Measurements from ENCODE around the gene ZNF654. TPM values are rescaled to one million over a fixed set of nuclear protein-coding genes. Genes with fewer than 3 reads are reported as not detected.
A peak's percentile ranks its signal among the peaks of the same experiment; 100 is the strongest.

The ZNF654 gene
- total RNA-seq, 1 donor from 2014 or later, result 16.5 TPM

DNA sequence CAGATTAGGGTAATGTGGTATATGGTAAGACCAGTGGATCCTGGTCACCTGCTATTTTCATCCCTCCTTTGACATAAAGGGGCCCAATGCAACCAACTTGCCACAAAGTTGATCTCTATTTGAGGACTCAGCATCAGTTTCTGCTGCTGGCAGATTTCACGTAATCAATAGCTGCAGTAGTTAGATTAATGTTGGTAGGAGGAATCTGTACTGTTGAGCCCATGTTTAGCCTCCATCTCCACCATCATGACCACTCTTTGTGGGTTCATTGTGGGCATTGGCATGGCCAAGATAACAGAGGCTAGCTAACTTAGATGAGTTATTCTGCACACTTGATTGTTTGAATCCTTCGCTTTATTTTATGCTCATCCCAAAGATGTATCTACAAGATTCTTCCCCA, 30.2 kb upstream of the ZNF654 start:
- TF ChIP-seq, protein P1, sequence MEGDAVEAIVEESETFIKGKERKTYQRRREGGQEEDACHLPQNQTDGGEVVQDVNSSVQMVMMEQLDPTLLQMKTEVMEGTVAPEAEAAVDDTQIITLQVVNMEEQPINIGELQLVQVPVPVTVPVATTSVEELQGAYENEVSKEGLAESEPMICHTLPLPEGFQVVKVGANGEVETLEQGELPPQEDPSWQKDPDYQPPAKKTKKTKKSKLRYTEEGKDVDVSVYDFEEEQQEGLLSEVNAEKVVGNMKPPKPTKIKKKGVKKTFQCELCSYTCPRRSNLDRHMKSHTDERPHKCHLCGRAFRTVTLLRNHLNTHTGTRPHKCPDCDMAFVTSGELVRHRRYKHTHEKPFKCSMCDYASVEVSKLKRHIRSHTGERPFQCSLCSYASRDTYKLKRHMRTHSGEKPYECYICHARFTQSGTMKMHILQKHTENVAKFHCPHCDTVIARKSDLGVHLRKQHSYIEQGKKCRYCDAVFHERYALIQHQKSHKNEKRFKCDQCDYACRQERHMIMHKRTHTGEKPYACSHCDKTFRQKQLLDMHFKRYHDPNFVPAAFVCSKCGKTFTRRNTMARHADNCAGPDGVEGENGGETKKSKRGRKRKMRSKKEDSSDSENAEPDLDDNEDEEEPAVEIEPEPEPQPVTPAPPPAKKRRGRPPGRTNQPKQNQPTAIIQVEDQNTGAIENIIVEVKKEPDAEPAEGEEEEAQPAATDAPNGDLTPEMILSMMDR (IDR thresholded peaks at IDR 0.05; ENCODE audit: unreplicated experiment), result no peak
- H3K4me1 Mint-ChIP-seq, result peaks cover 9% of the 10 kb centered on the region
- H3K4me3 Mint-ChIP-seq, result no peak overlapping the region
- H3K36me3 Mint-ChIP-seq, result no peaks in the 10 kb centered on the region
- DNase-seq (ENCODE audit: low spot score in 2 of 2, unreplicated experiment in 2 of 2), result no peak
- no peak overlapping the region for H3K27ac Mint-ChIP-seq
- H3K9me3 Mint-ChIP-seq, result peaks cover 19% of the 10 kb centered on the region
- H3K27me3 Mint-ChIP-seq (ENCODE audit: low read depth), result no peaks in the 10 kb centered on the region

DNA sequence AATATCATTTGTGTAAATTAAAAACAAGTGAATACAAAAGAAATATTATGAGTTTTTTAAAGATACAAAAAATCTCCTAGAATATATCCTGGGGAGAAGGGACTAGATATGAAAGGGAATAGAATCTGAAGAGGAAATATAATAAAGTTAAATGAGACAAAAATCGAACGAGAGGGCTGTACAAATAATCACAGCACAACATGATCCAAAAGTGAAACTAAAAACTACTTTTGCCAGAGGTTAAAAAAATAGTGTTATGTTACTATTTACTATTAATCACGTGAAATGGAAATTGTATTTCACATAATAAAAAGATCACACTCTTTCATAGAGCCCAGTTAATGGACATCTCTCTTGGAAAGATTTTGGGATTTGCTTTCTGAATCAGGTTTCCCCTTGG, 28.8 kb upstream of the ZNF654 start:
- no peaks in the 10 kb centered on the region for H3K27me3 Mint-ChIP-seq (ENCODE audit: low read depth)
- no peaks in the 10 kb centered on the region for H3K36me3 Mint-ChIP-seq
- peaks cover 12% of the 10 kb centered on the region for H3K4me1 Mint-ChIP-seq
- TF ChIP-seq, protein P1 (IDR thresholded peaks at IDR 0.05; ENCODE audit: unreplicated experiment), result no peak
- no peak overlapping the region for H3K4me3 Mint-ChIP-seq
- DNase-seq (ENCODE audit: low spot score in 2 of 2, unreplicated experiment in 2 of 2), result no peak
- H3K9me3 Mint-ChIP-seq, result peaks cover 19% of the 10 kb centered on the region
- no peak overlapping the region for H3K27ac Mint-ChIP-seq

DNA sequence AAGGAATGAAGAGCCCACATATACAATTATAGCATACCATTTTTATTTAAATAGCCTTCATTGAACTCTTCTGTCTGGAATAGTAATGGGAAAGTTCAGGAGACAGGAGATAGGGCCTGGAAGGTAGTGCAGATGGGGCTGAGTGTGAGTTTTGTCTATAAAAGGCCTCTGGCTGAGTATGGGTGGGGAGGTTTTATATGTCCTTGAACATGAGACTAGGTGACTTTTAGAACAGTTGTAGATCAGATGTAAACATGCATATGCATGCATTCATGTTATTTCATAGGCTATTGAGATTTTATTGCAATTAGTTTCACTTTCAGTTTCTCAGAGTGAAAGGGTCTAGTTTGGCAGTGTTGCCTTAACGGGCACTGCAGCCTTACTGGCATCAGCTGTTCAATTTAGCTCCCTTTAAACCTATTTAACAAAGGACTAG, 27.4 kb upstream of the ZNF654 start:
- TF ChIP-seq, protein P1 (IDR thresholded peaks at IDR 0.05; ENCODE audit: unreplicated experiment), result no peak
- peaks cover 13% of the 10 kb centered on the region for H3K9me3 Mint-ChIP-seq
- no peak for DNase-seq (ENCODE audit: low spot score in 2 of 2, unreplicated experiment in 2 of 2)
- no peaks in the 10 kb centered on the region for H3K27me3 Mint-ChIP-seq (ENCODE audit: low read depth)
- H3K27ac Mint-ChIP-seq, result peak overlapping the region; percentile 17
- peak overlapping the region; percentile 6 for H3K4me3 Mint-ChIP-seq
- H3K36me3 Mint-ChIP-seq, result no peaks in the 10 kb centered on the region
- peaks cover 12% of the 10 kb centered on the region for H3K4me1 Mint-ChIP-seq

DNA sequence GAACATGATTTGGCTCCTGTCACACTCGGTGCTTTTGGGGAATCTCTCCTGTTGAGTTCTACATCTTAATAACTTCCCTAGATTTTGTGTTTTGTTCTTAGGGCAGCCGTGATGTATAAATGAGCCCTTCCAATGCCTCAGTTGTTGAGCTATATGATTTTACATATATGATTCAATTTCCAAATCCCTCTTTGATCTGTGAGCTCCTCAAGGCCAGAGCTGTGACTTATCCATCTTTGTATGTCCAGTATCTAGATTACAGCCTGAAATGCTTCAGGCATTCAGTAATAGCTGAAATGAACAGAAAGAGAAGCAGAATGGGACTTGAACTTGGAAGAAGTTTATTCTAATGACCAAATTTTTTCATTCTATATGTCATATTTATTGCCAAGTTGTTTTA, 26.8 kb upstream of the ZNF654 start:
- H3K4me1 Mint-ChIP-seq, result peaks cover 12% of the 10 kb centered on the region
- H3K27ac Mint-ChIP-seq, result no peak overlapping the region
- H3K36me3 Mint-ChIP-seq, result no peaks in the 10 kb centered on the region
- TF ChIP-seq, protein P1 (IDR thresholded peaks at IDR 0.05; ENCODE audit: unreplicated experiment), result no peak
- H3K27me3 Mint-ChIP-seq (ENCODE audit: low read depth), result no peaks in the 10 kb centered on the region
- DNase-seq (ENCODE audit: low spot score in 2 of 2, unreplicated experiment in 2 of 2), result no peak
- H3K9me3 Mint-ChIP-seq, result peaks cover 13% of the 10 kb centered on the region
- no peak overlapping the region for H3K4me3 Mint-ChIP-seq

DNA sequence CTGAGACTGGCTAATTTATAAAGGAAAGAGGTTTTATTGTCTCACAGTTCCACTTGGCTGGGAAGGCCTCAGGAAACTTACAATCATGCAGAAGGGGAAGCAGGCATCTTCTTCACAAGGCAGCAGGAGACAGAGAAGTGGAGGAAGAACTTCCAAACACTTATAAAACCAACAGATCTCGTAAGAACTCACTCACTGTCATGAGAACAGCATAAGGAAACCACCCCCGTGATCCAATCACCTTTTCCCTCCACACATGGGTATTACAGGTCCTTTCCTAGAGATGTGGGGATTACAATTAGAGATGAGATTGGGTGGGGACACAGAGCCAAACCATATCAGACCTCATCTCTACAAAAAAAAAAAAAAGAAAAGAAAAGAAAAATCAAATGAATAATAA, 26.0 kb upstream of the ZNF654 start:
- no peak for DNase-seq (ENCODE audit: low spot score in 2 of 2, unreplicated experiment in 2 of 2)
- Mint-ChIP-seq H3K27me3 (ENCODE audit: low read depth) (no peaks in the 10 kb centered on the region), H3K4me3 (no peak overlapping the region), H3K4me1 (peaks cover 12% of the 10 kb centered on the region), H3K9me3 (peaks cover 5% of the 10 kb centered on the region), H3K36me3 (no peaks in the 10 kb centered on the region), H3K27ac (no peak overlapping the region)
- TF ChIP-seq, protein P1 (IDR thresholded peaks at IDR 0.05; ENCODE audit: unreplicated experiment), result no peak

DNA sequence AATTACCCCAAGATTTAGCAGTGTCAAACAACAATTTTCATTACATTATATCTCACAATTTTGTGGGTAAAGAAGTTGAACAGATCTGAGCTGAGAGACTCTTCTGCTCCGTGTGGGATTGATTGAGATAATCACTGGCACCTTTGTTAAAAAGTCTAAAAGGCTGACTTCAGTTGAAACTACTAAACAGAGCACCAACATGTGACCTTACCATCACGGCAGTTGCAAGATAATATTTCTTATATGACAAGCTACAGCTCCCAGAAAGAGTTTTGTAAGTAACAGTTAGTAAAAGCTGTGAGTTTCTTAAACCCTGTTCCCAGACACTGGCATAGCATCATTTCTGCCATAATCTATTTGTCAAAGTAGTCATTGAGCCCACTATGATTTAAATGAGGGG, 25.2 kb upstream of the ZNF654 start:
- Mint-ChIP-seq H3K4me1 (peaks cover 12% of the 10 kb centered on the region), H3K4me3 (no peak overlapping the region), H3K36me3 (no peaks in the 10 kb centered on the region), H3K27me3 (ENCODE audit: low read depth) (no peaks in the 10 kb centered on the region), H3K27ac (no peak overlapping the region), H3K9me3 (peaks cover 5% of the 10 kb centered on the region)
- TF ChIP-seq, protein P1 (IDR thresholded peaks at IDR 0.05; ENCODE audit: unreplicated experiment), result no peak
- DNase-seq (ENCODE audit: low spot score in 2 of 2, unreplicated experiment in 2 of 2), result no peak
